GM12878 (cell line): Measurements from ENCODE around the gene TBCD. TPM values are rescaled to one million over a fixed set of nuclear protein-coding genes. Genes with fewer than 3 reads are reported as not detected.

Source experiments
- ASH2L ChIP-seq: fragments of 300-600, 200-600 bp; sonication (generic); IDR thresholded peaks from 2 replicates; pipeline ENCODE4 v1.6.1; 2017; ENCODE audit warnings: low read depth, mild to moderate bottlenecking, borderline replicate concordance
- EP300 ChIP-seq, 2 experiments: fragments of 150-350 bp in 1 of 2; IDR thresholded peaks; 2 replicates each; pipeline ENCODE4 v1.6.1; 2011 to 2012; ENCODE audit warnings: low read depth in 2 of 2, low read length in 2 of 2, borderline replicate concordance in 1 of 2, improper control_type of control experiment in 1 of 2, inconsistent platforms in 1 of 2; ENCODE audit not compliant: control insufficient read depth in 1 of 2
- FOXK2 ChIP-seq: fragments of 450-650 bp; IDR thresholded peaks from 2 replicates; pipeline ENCODE4 v1.6.1; 2017; ENCODE audit warnings: mild to moderate bottlenecking, moderate library complexity
- GABPA ChIP-seq: IDR thresholded peaks from 2 replicates; pipeline ENCODE4 v1.6.1; 2014; ENCODE audit warnings: antibody characterized with exemption, low read depth, mild to moderate bottlenecking, inconsistent platforms
- IKZF2 ChIP-seq, 2 experiments: fragments of 450-650 bp; IDR thresholded peaks; 2 replicates each; pipeline ENCODE4 v1.6.1; 2017; ENCODE audit warnings: mild to moderate bottlenecking in 2 of 2, moderate library complexity in 2 of 2
- LARP7 ChIP-seq: fragments of 450-650 bp; IDR thresholded peaks from 2 replicates; pipeline ENCODE4 v1.6.1; 2017; ENCODE audit warnings: mild to moderate bottlenecking
- MXI1 ChIP-seq: fragments of 150-350 bp; IDR thresholded peaks from 2 replicates; pipeline ENCODE4 v1.6.1; 2011; ENCODE audit warnings: low read depth, mild to moderate bottlenecking, inconsistent platforms, low read length, improper control_type of control experiment
- NFYA ChIP-seq: IDR thresholded peaks from 2 replicates; pipeline ENCODE4 v1.6.1; 2011; ENCODE audit warnings: low read depth, mild to moderate bottlenecking, low read length, improper control_type of control experiment, borderline replicate concordance
- NR2C1 ChIP-seq: fragments of 450-650 bp; IDR thresholded peaks from 2 replicates; pipeline ENCODE4 v1.6.1; 2017; ENCODE audit warnings: antibody characterized with exemption, mild to moderate bottlenecking, moderate library complexity
- RFX5 ChIP-seq: IDR thresholded peaks from 2 replicates; pipeline ENCODE4 v1.6.1; 2011; ENCODE audit warnings: low read depth, low read length, improper control_type of control experiment
- SIN3A ChIP-seq: IDR thresholded peaks from 2 replicates; pipeline ENCODE4 v1.6.1; 2012; ENCODE audit warnings: low read depth, low read length, improper control_type of control experiment
- YY1 ChIP-seq: IDR thresholded peaks from 2 replicates; pipeline ENCODE4 v1.6.1; 2011; ENCODE audit warnings: low read depth, mild to moderate bottlenecking, low read length
- ZNF217 ChIP-seq: fragments of 450-650 bp; IDR thresholded peaks from 2 replicates; pipeline ENCODE4 v1.6.1; 2017; ENCODE audit warnings: antibody characterized with exemption, mild to moderate bottlenecking
- ZNF24 ChIP-seq: fragments of 450-650 bp; IDR thresholded peaks from 2 replicates; pipeline ENCODE4 v1.6.1; 2017; ENCODE audit warnings: antibody characterized with exemption, mild to moderate bottlenecking
- ZNF274 ChIP-seq: IDR thresholded peaks from one replicate; pipeline ENCODE4 v1.8.0; 2011; ENCODE audit not compliant: insufficient read length, insufficient read depth
- polyA plus RNA-seq, 11 experiments: library from polyadenylated mRNA; depleted of rRNA in 4 of 11; unstranded in 6 of 11; stranded (reverse) in 5 of 11; fragments of >200 nt; fragmentation: Nextera tagmentation in 4 of 11; fragmentation: Illumina TruSeq in 1 of 11; extraction: Ambion mirVana in 4 of 11; extraction: Trizol in 1 of 11; gene quantifications; 1 replicate in 1 of 11; 2 replicates in 10 of 11; pipeline versions ENCODE4 v1.2.1 to v1.2.3, GENCODE V29; 2011 to 2016; ENCODE audit warnings: inconsistent platforms in 2 of 11, missing spikeins in 2 of 11, low read depth in 1 of 11
- total RNA-seq, 4 experiments: library from RNA; depleted of rRNA in 3 of 4; stranded (reverse); fragments of >200 nt in 3 of 4; fragmentation: Illumina TruSeq in 1 of 4; extraction: Trizol in 1 of 4; gene quantifications; 2 replicates each; pipeline versions ENCODE4 v1.2.1 to v1.2.3, GENCODE V29; 2013 to 2021
- TF ChIP-seq, protein P1 (sequence below): fragments of 450-650 bp; IDR thresholded peaks from 2 replicates; pipeline ENCODE4 v1.6.1; 2017; ENCODE audit warnings: mild to moderate bottlenecking, moderate library complexity
- TF ChIP-seq, protein P2 (sequence below): fragments of 450-650 bp; IDR thresholded peaks from 2 replicates; pipeline ENCODE4 v1.6.1; 2014; ENCODE audit warnings: mild to moderate bottlenecking
- TF ChIP-seq, protein P3 (sequence below): fragments of 450-650 bp; IDR thresholded peaks from 2 replicates; pipeline ENCODE4 v1.6.1; 2018; ENCODE audit warnings: mild to moderate bottlenecking, low read depth, moderate library complexity; ENCODE audit not compliant: partially characterized antibody
- TF ChIP-seq, protein P4 (sequence below): IDR thresholded peaks from 2 replicates; pipeline ENCODE4 v1.6.1; 2012; ENCODE audit warnings: mild to moderate bottlenecking, low read depth, low read length

TBCD gene
- total and polyA plus RNA-seq, 10 of the 15 experiments (the other 5 are each of a cell fraction or from before 2014, with no cell fraction given), result 10.3 to 114 (median 52.4) TPM

DNA sequence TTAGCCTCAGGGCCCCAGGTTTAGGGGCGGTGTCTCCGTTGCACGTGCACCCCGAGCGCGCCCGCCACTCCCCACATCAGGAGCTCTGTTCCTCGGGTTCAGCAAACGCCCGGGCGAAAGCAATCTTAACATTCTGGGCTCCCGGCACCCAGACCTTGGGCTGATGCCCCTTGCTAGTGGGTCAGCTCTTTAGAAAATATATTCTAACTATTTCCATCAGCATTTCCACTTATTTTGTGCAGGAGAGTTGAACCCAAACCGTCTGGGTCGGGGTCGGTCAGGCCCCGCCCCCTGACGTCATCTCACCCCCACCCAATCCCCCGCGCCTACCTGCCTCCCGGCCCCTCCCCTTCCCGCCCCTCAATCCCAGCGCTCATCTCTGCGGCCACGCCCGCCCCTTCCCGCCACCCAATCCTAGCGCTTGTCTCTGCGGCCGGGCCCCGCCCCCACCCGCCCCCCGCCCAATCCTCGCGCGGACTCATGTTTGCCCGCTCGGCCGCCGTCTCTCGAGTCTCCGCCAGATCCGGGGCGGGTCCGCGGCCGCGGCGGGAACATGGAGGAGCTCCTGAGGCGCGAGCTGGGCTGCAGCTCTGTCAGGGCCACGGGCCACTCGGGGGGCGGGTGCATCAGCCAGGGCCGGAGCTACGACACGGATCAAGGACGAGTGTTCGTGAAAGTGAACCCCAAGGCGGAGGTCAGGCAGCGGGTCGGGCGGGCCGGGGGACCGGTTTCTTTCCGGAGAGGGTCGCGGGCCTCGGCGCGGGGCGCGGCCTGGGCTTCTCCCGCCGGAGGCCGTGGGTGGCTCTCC is 35.5 kb upstream of the TBCD start, which contains the start of gene FN3KRP (continued):
- TF ChIP-seq, protein P1, sequence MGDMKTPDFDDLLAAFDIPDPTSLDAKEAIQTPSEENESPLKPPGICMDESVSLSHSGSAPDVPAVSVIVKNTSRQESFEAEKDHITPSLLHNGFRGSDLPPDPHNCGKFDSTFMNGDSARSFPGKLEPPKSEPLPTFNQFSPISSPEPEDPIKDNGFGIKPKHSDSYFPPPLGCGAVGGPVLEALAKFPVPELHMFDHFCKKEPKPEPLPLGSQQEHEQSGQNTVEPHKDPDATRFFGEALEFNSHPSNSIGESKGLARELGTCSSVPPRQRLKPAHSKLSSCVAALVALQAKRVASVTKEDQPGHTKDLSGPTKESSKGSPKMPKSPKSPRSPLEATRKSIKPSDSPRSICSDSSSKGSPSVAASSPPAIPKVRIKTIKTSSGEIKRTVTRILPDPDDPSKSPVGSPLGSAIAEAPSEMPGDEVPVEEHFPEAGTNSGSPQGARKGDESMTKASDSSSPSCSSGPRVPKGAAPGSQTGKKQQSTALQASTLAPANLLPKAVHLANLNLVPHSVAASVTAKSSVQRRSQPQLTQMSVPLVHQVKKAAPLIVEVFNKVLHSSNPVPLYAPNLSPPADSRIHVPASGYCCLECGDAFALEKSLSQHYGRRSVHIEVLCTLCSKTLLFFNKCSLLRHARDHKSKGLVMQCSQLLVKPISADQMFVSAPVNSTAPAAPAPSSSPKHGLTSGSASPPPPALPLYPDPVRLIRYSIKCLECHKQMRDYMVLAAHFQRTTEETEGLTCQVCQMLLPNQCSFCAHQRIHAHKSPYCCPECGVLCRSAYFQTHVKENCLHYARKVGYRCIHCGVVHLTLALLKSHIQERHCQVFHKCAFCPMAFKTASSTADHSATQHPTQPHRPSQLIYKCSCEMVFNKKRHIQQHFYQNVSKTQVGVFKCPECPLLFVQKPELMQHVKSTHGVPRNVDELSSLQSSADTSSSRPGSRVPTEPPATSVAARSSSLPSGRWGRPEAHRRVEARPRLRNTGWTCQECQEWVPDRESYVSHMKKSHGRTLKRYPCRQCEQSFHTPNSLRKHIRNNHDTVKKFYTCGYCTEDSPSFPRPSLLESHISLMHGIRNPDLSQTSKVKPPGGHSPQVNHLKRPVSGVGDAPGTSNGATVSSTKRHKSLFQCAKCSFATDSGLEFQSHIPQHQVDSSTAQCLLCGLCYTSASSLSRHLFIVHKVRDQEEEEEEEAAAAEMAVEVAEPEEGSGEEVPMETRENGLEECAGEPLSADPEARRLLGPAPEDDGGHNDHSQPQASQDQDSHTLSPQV, result no peak
- TF ChIP-seq LARP7, result no peak
- no peak for TF ChIP-seq NFYA
- TF ChIP-seq, protein P2, sequence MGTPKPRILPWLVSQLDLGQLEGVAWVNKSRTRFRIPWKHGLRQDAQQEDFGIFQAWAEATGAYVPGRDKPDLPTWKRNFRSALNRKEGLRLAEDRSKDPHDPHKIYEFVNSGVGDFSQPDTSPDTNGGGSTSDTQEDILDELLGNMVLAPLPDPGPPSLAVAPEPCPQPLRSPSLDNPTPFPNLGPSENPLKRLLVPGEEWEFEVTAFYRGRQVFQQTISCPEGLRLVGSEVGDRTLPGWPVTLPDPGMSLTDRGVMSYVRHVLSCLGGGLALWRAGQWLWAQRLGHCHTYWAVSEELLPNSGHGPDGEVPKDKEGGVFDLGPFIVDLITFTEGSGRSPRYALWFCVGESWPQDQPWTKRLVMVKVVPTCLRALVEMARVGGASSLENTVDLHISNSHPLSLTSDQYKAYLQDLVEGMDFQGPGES, result no peak
- no peak for TF ChIP-seq NR2C1
- peak; percentile 92 for TF ChIP-seq YY1
- TF ChIP-seq IKZF2 (IDR thresholded peaks at IDR 0.05), result no peak
- TF ChIP-seq, protein P3, sequence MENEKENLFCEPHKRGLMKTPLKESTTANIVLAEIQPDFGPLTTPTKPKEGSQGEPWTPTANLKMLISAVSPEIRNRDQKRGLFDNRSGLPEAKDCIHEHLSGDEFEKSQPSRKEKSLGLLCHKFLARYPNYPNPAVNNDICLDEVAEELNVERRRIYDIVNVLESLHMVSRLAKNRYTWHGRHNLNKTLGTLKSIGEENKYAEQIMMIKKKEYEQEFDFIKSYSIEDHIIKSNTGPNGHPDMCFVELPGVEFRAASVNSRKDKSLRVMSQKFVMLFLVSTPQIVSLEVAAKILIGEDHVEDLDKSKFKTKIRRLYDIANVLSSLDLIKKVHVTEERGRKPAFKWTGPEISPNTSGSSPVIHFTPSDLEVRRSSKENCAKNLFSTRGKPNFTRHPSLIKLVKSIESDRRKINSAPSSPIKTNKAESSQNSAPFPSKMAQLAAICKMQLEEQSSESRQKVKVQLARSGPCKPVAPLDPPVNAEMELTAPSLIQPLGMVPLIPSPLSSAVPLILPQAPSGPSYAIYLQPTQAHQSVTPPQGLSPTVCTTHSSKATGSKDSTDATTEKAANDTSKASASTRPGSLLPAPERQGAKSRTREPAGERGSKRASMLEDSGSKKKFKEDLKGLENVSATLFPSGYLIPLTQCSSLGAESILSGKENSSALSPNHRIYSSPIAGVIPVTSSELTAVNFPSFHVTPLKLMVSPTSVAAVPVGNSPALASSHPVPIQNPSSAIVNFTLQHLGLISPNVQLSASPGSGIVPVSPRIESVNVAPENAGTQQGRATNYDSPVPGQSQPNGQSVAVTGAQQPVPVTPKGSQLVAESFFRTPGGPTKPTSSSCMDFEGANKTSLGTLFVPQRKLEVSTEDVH, result no peak
- TF ChIP-seq MXI1, result peak; percentile 49; the same call in 1 of the 2 replicates
- TF ChIP-seq ASH2L, result no peak
- TF ChIP-seq ZNF24, result no peak
- no peak for TF ChIP-seq SIN3A
- TF ChIP-seq, protein P4, sequence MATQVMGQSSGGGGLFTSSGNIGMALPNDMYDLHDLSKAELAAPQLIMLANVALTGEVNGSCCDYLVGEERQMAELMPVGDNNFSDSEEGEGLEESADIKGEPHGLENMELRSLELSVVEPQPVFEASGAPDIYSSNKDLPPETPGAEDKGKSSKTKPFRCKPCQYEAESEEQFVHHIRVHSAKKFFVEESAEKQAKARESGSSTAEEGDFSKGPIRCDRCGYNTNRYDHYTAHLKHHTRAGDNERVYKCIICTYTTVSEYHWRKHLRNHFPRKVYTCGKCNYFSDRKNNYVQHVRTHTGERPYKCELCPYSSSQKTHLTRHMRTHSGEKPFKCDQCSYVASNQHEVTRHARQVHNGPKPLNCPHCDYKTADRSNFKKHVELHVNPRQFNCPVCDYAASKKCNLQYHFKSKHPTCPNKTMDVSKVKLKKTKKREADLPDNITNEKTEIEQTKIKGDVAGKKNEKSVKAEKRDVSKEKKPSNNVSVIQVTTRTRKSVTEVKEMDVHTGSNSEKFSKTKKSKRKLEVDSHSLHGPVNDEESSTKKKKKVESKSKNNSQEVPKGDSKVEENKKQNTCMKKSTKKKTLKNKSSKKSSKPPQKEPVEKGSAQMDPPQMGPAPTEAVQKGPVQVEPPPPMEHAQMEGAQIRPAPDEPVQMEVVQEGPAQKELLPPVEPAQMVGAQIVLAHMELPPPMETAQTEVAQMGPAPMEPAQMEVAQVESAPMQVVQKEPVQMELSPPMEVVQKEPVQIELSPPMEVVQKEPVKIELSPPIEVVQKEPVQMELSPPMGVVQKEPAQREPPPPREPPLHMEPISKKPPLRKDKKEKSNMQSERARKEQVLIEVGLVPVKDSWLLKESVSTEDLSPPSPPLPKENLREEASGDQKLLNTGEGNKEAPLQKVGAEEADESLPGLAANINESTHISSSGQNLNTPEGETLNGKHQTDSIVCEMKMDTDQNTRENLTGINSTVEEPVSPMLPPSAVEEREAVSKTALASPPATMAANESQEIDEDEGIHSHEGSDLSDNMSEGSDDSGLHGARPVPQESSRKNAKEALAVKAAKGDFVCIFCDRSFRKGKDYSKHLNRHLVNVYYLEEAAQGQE, result no peak
- TF ChIP-seq GABPA, result peak; percentile 54; the same call in 1 of the 2 replicates
- TF ChIP-seq EP300 (IDR thresholded peaks at IDR 0.05; ENCODE audit: borderline replicate concordance in 1 of 2, control insufficient read depth in 1 of 2, low read depth in 2 of 2, low read length in 2 of 2), result no peak
- no peak for TF ChIP-seq ZNF217
- TF ChIP-seq RFX5, result no peak
- TF ChIP-seq FOXK2, result no peak
- no peak for TF ChIP-seq ZNF274
